LHCN-M2 (cell line): Measurements from ENCODE around the gene TSGA10. TPM values are rescaled to one million over a fixed set of nuclear protein-coding genes. Genes with fewer than 3 reads are reported as not detected.
"Not testable (repeated sequence)": the region's sequence is repeated elsewhere in the genome, so short reads cannot be mapped to it uniquely, and the experiment has no call there.

Experiments used
- DNase-seq: peaks from one replicate; pipeline ENCODE4 v3.0.0-alpha.2; 2012; ENCODE audit warnings: low read depth
- total RNA-seq: library from RNA; depleted of rRNA; stranded (reverse); fragments of >200 nt; gene quantifications from 2 replicates; pipeline ENCODE4 v1.2.3, GENCODE V29; 2014

TSGA10 gene
- total RNA-seq, 1 experiment from 2014 or later, result 2.5 TPM

DNA sequence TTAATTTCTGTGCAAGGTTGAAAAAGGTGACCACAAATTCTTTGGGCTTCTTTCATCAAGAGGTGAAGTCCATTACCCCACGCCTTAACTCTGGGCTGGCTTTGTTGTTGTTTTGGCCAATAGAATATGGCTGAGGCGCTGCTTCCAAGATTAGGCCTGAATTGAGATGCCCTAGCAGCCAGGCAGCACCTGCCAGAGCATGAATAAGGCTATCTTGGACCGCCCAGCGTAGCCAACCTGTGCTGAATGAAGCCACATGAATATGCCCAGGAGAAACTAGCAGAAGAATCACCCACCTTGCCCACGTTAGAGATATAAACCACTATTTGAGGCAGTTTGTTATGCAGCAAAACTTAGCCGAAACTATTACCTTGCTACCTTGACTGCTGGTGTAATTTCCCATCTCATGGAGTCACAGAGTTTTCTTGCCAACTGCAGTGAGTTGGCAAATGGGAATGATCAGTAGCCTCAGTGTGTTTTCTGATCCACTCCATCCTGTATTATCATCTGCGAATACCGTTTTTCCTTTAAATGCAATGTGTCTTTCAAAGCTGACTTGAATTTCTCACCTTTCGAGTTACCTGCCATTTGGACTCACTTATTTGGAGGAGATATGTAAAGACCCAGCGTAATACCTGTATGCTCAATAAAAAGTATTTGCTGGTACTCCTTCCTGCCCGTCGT, 679 bp downstream of the TSGA10 start:
- no peak for DNase-seq

DNA sequence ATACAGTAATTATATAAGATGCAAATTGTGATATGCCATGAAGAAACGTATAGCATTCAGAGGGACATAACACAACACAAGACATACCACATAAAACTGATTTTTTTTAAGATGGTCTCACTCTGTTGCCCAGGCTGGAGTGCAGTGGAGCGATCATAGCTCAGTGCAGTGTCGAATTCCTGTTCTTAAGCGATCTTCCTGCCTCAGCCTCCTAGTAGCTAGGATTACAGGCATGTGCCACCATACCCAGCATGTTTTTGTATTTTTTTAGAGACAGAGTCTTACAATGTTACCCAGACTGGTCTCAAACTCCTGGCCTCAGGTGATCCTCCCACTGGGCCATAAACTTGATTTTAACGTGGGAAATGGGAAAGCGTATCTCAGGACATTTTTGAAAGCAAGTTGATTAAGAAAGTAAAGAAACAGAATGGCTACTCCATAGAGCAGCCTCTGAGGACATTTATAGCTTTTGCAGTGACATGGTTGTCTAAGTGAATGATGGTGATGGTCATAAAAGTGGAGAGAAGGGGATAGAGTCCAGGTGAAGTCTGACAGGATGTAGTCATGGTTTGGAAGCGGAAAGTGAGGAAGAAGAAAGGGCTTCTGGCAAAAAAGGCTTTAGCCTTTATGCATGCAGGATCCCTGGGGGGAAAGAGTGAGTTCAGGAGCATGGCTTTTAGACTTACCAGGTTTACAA, 2.4 kb downstream of the TSGA10 start:
- DNase-seq, result no peak

DNA sequence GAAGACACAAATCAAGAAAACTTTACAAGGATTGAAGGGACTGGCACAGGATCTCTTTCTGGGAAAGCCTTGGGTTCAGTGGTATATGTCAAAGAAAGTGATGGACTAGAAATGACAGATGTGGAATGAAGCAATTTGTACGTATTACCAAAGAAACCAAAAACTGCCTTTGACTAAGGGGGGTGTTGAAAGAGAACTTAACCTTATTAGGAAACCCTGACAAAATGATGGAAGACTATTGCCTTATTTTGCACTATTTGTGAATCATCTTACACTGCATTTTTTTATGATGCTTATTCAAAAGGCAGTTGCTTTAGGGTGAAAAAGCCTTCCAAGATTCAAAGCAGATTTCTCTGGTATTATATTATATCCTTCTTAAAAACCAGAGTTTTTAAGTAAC, 4.0 kb downstream of the TSGA10 start:
- peak; percentile 54 for DNase-seq

DNA sequence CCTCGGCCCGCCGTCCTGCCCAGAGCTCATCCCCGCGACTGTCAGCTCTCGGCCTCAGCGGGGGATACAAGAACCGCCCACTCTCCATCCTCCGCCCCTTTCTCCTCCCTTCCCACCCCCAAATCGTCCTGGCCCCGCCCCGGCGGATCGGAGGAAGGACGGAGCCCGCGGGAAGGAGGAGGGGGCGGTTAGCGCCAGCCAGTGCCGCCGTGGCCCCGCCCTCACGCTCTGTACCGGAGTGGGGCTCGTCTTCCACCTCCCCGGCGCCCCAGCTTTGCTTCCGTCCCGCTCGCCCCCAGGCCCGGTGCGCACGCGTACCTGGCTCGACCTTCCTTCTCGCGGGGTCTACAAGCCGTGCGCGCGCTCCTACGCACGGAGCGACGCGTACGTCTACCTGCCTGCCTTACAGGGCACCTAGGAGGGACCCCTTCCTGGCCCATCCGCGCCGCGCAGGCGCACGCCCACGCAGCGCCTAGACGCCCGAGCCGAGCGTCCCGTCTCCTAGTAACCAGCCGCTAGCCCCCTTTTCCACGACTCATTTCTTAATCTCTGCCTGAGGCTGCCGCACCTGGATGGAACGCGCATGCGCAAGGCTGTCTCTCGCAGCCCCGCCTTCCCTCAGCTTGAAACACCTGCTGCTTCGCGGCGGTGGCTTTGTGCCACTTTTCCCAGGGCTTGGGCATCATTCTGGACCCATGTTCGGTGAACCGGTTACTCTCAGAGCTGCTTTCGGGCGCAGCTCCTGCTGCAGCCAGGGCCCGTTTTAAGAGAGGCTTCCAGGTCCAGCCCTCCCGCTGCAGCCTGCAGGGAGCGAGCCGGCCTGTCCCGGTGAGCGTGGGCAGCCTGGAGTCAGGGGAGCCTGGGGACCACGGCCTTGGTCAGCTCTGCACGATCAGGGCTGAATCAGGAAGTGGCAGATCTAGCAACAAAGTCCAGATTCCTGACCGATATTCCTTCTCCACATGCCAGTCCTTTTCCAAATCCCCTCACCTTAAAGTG, 13.3 kb downstream of the TSGA10 start, which contains the start of gene C2orf15:
C2orf15 (plus strand) TSS at position 598 of the 999 bp plus-strand sequence. CDS start 8,852 bp downstream, outside the sequence.
- DNase-seq, result peak; percentile 78

DNA sequence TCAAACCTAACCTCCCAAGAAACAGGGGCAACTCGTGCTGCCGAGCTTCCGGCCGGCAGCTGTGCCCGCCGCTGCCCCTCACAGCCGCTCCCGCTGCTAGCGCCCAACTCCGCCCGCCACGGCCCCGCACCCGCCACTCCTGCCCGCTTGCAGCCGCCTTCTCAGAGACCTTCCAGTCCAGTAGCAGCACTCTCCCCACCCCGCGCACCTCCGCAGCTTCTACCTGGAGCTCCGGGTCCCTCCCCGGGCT, 14.0 kb downstream of the TSGA10 start:
- DNase-seq, result peak; percentile 39

DNA sequence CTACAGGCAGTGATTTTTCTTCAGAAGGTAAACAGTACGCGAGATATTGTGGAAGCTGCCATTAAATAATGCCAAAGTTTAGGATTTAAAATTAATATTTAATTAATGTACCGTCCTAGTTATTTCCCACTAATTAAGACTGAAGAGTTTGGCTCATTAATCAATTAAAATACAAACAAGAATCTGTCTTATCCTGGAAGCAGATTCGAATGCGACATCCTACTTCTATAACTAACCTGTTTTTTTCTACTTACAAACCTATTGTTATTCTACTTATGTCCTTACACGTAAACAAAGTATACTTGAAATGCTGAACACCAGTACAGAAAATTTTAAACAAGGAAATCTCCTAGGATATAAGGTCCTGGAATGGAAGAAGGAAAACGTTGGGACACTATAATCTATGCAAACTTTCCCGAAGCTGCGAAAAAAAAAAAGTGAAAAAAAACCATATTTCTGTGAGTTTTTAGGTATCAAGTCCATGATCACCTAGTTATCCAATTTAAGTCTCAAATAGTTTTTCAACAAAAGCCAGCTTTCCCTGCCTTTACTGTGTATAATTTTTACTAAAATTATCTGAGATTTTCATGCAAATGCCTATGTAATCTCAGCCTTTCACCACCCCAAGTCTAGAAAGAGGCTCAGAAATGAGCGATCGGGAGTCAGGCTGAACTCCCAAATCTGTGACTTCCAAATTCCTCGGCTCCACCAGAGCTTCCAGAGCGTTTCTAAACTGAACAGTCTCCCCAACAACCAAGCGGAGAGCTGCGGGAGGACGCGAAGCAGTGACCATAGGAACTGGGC, 14.5 kb downstream of the TSGA10 start:
- DNase-seq, result no peak

DNA sequence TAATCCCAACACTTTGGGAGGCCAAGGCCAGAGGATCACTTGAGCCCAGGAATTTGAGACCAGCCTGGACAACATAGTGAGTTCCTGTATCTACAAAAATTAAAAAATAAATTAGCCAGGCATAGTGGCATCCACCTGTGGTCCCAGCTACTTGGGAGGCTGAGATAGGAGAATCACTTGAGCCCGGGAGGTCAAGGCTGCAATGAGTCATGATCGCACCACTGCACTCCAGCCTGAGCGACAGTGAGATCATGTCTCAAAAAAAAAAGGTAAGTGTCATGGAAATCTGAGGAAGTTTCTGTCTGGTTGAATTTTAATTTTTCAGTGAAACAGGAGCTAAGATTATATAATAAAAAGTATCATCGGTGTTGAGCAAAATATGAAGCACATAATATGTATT, 15.7 kb downstream of the TSGA10 start:
- no peak for DNase-seq

DNA sequence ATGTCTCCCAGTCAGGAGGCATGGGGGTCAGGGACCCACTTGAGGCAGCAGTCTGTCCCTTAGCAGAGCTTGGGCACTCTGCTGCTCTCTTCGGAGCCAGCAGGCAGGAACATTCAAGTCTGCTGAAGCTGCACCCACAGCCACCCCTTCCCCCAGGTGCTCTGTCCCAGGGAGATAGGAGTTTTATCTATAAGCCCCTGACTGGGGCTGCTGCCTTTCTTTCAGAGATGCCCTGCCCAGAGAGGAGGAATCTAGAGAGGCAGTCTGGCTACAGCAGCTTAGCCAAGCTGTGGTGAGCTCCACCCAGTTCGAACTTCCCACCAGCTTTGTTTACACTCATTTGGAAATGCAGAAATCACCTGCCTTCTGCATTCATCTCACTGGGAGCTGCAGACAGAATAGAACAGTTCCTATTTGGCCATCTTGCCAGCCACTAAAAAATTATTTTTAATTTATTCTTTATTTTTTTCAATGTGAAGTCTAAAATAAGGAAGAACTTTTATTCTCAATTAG, 19.6 kb downstream of the TSGA10 start:
- not testable (repeated sequence) for DNase-seq

DNA sequence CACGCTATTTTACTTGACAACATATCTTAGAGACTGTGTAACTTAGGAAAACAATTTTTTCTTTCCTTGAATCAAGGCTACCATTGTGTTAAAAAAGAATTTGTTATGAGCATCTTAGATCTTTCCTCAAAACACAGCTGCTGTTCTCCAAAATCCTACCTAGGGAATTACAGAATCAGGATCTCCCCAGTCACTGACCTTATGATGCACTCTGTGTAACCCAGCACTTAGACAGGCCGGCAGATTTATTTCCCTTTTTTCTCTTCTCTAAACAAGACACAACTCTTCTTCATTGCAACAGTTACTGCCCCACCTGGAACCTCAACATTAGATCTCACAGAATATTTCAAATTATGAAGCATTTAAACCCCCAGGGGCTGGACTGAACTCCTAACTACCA, 26.8 kb downstream of the TSGA10 start:
- peak; percentile 3 for DNase-seq

DNA sequence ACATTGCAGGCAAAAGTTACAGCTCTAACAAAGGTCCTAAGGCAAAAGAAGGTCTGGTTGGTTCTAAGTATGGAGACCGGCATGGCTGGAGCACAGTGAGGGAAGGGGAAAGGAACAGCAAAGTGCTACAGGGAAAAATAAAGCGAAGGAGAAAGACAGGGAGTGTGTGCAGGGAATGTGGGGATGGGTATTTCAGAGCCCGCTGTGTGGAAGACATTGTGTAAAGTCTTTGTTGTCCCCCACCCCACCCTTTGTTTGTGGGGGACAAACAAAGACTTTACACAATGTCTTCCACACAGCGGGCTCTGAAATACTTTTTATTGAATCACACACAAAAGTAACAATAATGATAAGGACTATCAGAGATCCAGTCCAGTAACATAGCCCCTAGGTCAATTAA, 42.1 kb downstream of the TSGA10 start:
- no peak for DNase-seq

DNA sequence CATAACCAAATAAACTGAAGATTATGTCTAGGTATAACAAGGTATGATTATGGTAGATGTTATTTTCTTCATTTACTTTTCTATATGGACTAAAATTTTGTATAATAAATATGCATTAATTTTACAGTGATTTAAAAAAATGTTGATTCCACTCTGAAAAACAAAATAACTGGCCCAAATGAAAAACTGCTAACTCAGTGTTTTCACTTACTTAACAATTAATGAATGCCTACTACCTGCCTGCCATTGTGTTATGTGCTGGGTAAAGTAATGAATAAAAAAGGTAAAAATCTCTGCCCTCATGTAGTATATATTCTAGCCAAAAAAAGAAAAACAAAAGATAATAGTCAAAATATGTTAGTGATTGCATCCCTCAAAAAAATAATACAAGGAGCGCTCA, 42.8 kb downstream of the TSGA10 start:
- DNase-seq, result no peak

DNA sequence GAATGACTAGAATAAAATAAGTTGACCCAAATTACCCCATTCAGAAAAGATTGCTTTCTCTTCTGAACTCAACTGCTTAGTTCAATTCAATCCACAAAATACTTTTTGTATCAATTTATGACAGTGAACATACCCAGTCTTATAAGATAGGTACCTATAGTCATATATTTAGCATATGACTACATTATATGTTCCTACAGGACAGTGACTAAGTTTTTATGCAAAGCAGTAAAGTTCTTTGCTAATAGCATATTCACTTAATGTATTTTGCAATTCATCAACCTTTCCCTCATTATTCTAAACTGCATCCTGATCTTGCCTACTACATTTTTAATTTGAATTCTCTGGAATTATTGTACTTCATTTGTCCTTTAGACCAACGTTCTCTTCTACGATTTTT, 43.5 kb downstream of the TSGA10 start:
- DNase-seq, result no peak

DNA sequence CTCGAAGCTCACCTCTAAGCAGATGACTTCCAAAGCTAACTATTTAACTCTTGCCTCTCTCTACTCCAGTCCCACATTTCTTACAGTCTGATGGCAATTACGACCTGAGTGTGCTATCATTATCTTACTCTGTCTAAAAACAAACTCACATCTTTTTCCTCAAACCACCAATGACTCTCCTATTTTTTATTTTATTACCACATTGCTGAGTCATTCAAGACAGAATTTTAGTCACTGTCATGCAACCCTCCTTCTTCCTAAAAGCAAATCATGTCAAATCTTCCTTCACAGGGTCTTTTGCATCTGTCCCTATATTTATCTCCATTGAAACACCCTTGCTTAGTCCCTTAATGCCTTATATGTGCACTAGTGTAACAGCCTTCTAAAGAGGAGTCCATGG, 47.8 kb downstream of the TSGA10 start:
- peak; percentile 21 for DNase-seq

DNA sequence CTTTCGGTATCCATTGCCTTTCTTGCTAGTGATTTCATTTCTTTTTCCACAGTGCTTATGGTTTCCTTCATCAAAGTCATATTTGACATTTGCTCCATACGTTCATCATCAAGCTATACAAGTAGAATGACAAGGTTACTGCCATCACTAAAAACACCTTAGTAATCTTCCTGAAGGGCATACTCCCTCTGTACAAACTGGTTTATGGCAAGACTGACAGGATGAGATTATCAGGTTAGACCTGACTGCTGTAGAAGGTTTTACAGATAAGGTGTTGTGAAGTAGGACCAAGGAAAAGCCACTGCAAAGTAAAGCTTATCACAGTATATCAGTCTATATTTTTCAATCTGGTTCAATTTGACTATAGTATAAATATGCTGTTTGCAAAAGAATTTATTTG, 50.7 kb downstream of the TSGA10 start:
- DNase-seq, result no peak

DNA sequence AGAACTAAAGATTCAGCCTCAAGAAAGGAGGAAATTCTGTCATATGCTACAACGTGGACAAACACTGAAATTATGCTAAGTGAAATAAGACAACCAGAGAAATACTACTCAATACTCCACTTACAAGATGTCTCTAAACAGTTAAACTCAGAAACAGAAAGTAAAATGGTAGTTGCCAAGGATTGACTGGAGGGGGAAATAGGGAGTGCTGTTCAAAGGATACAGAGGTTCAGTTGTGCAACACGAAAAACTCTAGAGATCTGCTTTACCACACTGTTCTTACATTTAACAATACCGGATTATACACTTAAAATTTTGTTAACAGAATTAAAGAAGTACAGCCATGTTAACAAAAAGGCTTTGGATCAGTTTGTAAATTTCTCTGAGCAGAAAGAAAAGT, 53.0 kb downstream of the TSGA10 start:
- DNase-seq, result peak; percentile 44

DNA sequence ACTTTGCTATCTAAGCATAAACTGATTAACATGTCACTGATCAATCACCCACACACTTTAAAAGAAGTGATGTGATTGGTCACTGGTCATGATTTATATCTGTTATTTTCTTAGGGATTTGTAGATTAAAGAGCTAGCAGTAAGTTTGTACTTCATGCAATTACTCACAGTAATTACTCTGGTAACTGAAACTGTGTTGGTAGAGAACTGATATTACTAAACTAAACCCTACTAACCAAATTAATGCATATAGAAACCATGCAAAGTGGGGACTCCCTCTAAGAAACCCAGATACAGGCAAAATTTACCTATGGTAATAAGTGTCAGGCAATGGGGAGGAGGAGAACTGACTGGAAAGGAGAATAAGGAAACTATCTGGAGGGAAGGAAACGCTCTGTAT, 58.0 kb downstream of the TSGA10 start:
- DNase-seq, result no peak

DNA sequence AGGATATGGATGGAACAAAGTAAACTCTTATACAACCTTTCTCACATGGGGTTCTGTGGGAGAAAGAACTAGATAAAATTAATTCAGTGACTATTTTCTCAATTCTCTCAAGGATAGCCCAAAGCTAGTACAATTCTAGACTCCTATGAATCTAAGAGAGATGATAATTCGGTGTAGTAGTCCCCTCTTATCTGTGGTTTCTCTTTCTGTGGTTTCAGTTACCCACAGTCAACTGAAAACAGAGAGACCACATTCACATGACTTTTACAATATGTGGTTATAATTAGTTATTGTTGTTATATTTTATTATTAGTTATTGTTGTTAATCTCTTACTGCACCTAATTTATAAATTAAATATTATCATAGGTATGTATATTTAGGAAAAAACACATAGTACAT, 66.7 kb downstream of the TSGA10 start:
- DNase-seq, result no peak

DNA sequence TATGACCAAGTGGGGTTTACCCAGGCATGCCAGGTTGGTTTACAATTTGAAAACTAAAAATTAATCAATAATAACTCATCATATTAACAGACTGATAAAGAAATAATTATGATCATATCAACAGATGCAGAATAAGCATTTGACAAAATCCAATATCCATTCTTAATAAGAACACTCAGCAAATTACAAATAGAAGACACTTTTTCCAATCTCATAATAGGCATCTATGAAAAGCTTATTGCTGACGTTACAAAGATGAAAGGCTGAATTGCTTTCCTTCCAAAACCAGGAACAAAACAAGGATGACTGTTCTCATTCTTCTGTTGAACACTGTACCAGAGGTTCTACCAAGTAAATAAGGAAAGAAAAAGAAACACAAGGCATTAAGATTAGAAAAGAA, 68.4 kb downstream of the TSGA10 start:
- DNase-seq, result no peak

DNA sequence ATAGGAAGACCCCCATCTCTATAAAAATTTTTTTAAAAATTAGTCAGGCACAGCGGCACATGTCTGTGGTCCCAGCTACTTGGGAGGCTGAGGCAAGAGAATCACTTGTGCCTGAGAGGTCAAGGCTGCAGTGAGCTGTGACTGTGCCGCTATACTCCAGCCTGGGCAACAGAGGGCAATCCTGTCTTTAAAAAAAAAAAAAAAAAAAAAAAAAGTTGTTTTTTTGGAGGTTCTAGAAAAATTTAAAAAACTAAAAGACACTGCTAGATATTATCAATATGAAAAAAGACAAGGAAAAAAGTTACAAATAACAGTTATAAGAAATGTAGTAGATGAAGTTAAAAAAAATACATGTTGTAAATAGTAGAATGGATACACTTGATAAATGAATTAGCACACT, 69.3 kb downstream of the TSGA10 start:
- no peak for DNase-seq

DNA sequence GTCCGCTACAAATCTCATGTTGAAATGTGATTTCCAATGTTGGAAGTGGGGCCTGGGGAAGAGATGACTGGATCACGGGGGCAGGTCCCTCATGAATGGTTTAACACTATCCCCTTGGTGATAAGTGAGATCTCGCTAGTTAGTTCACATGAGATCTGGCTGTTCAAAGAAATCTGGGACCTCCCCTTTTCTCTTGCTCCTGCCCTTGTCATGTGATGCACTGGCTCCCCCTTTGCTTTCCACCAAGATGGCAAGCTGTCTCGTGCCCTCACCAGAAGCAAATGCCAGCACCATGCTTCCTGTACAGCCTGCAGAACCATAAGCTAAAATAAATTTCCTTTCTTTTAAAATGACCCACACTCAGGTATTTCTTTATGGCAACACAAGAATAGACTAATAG, 70.5 kb downstream of the TSGA10 start:
- no peak for DNase-seq

DNA sequence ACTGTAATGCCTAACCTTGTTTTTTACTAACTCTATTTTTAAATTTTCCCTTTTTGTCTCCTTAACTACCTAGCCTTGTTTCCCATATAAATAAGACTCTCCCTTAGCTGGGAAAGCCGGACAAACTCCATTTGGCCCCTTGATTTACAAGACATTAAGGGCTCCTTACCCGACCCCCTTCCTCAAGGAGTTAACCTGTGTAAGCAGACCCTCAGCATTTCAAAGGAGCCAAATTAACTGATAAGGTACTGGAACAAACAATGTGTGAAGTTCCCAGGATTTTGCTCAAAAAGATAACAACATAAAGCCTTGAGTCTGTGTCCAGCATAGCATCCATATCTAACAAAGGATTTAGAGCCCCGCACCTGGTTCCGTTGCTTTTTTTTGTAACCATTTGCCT, 72.9 kb downstream of the TSGA10 start:
- DNase-seq, result no peak
